Calu3 (cell line): ENCODE measurements around the gene KCNA2. TPM values are rescaled to one million over a fixed set of nuclear protein-coding genes. Genes with fewer than 3 reads are reported as not detected.

Source experiments
- BruUV-seq: library from RNA; stranded (reverse); fragments of 400-500 nt; replicated peaks from 2 replicates; lab custom pipeline; 2021; lab: Mats Ljungman, UMichigan
- CTCF ChIA-PET: fragments of 300-600 bp; sonication (Branson Sonifier 250); formaldehyde crosslinking; loops from one replicate; lab custom pipeline; 2022; ENCODE audit warnings: antibody characterized with exemption; lab: Charles Lee
- DNase-seq: peaks from one replicate; pipeline ENCODE4 v3.0.0; 2022
- H3K27ac Mint-ChIP-seq: one replicate; pipeline ENCODE4 v1.8.0; 2022; ENCODE audit warnings: mixed read lengths; ENCODE audit not compliant: unreplicated experiment
- H3K27me3 Mint-ChIP-seq: one replicate; pipeline ENCODE4 v1.8.0; 2022; ENCODE audit warnings: mixed read lengths; ENCODE audit not compliant: unreplicated experiment
- H3K36me3 Mint-ChIP-seq: one replicate; pipeline ENCODE4 v1.8.0; 2022; ENCODE audit warnings: mild to moderate bottlenecking, moderate library complexity, mixed read lengths; ENCODE audit not compliant: insufficient read depth, unreplicated experiment
- H3K4me1 Mint-ChIP-seq: one replicate; pipeline ENCODE4 v1.8.0; 2022; ENCODE audit warnings: mild to moderate bottlenecking, low read depth, mixed read lengths; ENCODE audit not compliant: unreplicated experiment
- H3K4me3 Mint-ChIP-seq: one replicate; pipeline ENCODE4 v1.8.0; 2022; ENCODE audit warnings: mild to moderate bottlenecking, low read depth, moderate library complexity, mixed read lengths; ENCODE audit not compliant: unreplicated experiment
- H3K9me3 Mint-ChIP-seq: one replicate; pipeline ENCODE4 v1.8.0; 2022; ENCODE audit warnings: low read depth, mixed read lengths; ENCODE audit not compliant: unreplicated experiment
- intact Hi-C: fragments of 100-400 bp; cut with micrococcal nuclease; formaldehyde crosslinking; loops from one replicate; pipeline ENCODE4 v1.10.0; 2022; ENCODE audit not compliant: unreplicated experiment
- total RNA-seq: library from RNA; stranded (reverse); gene quantifications from 2 replicates; pipeline ENCODE4 v1.2.3, GENCODE V29; 2022
- TF ChIP-seq, protein P1 (sequence below): fragments of 200-600 bp; IDR thresholded peaks from one replicate; pipeline ENCODE4 v1.8.0; 2022; ENCODE audit warnings: antibody characterized with exemption; ENCODE audit not compliant: unreplicated experiment

The KCNA2 gene
- total RNA-seq, 1 experiment from 2014 or later = not detected

DNA sequence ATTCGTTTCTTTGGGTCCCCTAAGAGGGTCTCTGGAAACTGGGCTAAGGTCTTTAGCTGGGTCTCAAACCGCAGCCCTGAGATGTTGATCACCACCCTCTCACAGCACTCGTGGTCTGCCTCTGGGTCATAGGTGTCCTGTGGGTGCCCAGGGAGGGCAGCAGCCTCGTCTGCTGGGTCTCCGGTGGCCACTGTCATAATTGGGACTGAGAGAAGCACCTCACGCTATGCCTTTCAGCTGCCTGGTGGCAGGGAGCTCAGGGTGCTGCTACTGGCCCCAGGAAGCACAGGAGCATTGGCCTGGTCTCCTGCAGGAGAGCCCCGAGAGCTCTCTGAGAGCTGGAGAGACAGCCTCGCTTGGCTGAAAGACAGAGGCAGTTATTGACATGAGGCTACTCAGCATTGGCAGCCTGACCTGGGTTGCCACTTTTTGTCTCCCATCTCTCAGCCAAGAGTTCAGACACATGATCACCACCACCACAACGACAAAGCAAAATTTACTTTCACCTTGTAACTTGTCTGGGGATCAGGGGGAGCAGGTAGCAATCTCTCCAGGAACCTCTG is 1.5 kb downstream of the KCNA2 start:
- no TSS peak for BruUV-seq
- H3K27me3 Mint-ChIP-seq = peaks cover 89% of the 10 kb centered on the region
- H3K9me3 Mint-ChIP-seq = no peaks in the 10 kb centered on the region
- intact Hi-C loops = no loop called here
- TF ChIP-seq, protein P1, sequence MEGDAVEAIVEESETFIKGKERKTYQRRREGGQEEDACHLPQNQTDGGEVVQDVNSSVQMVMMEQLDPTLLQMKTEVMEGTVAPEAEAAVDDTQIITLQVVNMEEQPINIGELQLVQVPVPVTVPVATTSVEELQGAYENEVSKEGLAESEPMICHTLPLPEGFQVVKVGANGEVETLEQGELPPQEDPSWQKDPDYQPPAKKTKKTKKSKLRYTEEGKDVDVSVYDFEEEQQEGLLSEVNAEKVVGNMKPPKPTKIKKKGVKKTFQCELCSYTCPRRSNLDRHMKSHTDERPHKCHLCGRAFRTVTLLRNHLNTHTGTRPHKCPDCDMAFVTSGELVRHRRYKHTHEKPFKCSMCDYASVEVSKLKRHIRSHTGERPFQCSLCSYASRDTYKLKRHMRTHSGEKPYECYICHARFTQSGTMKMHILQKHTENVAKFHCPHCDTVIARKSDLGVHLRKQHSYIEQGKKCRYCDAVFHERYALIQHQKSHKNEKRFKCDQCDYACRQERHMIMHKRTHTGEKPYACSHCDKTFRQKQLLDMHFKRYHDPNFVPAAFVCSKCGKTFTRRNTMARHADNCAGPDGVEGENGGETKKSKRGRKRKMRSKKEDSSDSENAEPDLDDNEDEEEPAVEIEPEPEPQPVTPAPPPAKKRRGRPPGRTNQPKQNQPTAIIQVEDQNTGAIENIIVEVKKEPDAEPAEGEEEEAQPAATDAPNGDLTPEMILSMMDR = no peak
- H3K36me3 Mint-ChIP-seq = no peaks in the 10 kb centered on the region
- H3K4me3 Mint-ChIP-seq = no peak overlapping the region
- no peaks in the 10 kb centered on the region for H3K4me1 Mint-ChIP-seq
- no peak for DNase-seq
- H3K27ac Mint-ChIP-seq = no peak overlapping the region
- CTCF ChIA-PET = no interaction called here

DNA sequence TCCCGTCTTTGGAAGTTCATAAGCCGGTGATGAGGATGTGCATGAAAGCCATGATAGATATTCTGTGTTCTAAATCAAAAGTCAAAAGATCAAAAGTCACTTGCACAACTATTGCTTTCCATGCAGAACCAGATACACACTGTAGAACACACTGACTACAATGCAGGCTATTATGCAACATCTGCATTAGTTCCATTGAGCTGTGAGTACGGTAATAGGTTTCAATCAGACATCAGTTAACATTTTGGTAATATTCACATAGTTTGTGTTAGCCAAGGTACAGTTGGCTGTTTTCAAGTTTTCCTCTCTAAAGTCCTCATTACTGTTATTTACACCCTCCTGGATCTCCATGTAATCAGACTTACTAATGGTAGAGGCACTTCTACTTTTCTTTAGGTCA is 3.1 kb downstream of the KCNA2 start:
- CTCF ChIA-PET = no interaction called here
- H3K27me3 Mint-ChIP-seq = peaks cover 89% of the 10 kb centered on the region

DNA sequence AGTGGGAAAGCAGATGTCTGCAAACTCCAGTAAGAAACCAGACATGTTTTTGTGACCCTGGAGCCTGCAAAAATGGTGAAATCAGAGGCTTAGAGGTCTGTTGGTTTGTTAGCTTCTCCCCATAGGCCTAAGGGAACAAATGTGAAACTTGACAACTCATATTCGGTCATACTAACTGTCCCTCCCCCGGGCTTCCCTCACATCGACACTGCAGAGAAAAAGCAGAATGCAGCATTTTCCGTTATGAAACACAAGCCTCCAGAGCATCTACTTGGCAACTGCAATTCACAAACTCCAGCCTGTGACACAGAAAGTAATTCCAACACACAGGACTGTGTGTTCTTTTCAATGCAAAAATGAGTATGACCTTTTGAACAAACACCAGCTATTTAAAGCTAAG is 3.7 kb downstream of the KCNA2 start:
- no peak for DNase-seq
- Mint-ChIP-seq H3K27me3 (peaks cover 90% of the 10 kb centered on the region), H3K9me3 (no peaks in the 10 kb centered on the region), H3K36me3 (no peaks in the 10 kb centered on the region), H3K27ac (no peak overlapping the region), H3K4me3 (no peak overlapping the region), H3K4me1 (no peaks in the 10 kb centered on the region)
- TF ChIP-seq, protein P1 = no peak
- intact Hi-C loops = no loop called here
- CTCF ChIA-PET = no interaction called here
- BruUV-seq = no TSS peak

More for the DNA sequence above, 3.1 kb downstream of the KCNA2 start:
- no peaks in the 10 kb centered on the region for H3K36me3 Mint-ChIP-seq
- H3K4me3 Mint-ChIP-seq = no peak overlapping the region
- H3K9me3 Mint-ChIP-seq = no peaks in the 10 kb centered on the region
- no peaks in the 10 kb centered on the region for H3K4me1 Mint-ChIP-seq
- no TSS peak for BruUV-seq
- no peak overlapping the region for H3K27ac Mint-ChIP-seq
- TF ChIP-seq, protein P1 = no peak
- no peak for DNase-seq
- intact Hi-C loops = no loop called here

DNA sequence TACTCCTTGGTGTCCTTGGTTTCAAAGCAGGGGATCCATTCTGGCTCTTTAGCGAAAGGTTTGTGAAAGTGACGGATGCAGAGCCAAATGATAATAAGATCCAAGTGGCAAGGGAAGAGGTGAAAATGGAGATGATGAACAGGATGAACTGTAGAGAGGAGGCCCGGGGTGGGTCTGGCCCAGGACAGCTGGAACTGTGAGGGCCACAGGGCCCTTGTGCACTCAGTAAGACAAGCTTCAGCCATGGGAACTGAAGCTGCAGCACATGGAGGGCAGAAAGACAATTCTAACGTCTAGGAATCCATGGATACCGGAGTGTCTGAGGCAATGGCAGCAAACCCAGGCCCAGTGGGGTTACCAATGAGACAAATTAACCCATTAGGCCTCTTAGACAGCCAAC is 4.8 kb downstream of the KCNA2 start:
- Mint-ChIP-seq H3K9me3 (no peaks in the 10 kb centered on the region), H3K36me3 (no peaks in the 10 kb centered on the region), H3K27ac (no peak overlapping the region), H3K4me3 (no peak overlapping the region), H3K4me1 (no peaks in the 10 kb centered on the region), H3K27me3 (peaks cover 93% of the 10 kb centered on the region)
- intact Hi-C loops = no loop called here
- TF ChIP-seq, protein P1 = no peak
- no TSS peak for BruUV-seq
- CTCF ChIA-PET = no interaction called here
- DNase-seq = no peak
